Right hindlimb (tissue), 1 donor: ENCODE results near the gene ZSCAN21.

ENCODE experiments used
- DNase-seq: peaks from one replicate; pipeline ENCODE4 v3.0.0-alpha.2; 2018

The ZSCAN21 gene

GRCh38 chr7:100079024-100079560, 29.5 kb downstream of the ZSCAN21 start:
- DNase-seq = no peak

- DNase-seq = no peak
These were observed 31.4 kb downstream of the ZSCAN21 start for GRCh38 chr7:100080907-100081534.

GRCh38 chr7:100081535-100082102, 32.0 kb downstream of the ZSCAN21 start, which contains the start of gene ZNF3:
Gene ZNF3, minus strand, starts transcription at chr7:100081723. Its CDS starts 4,366 bp downstream, at chr7:100077357.
- peak; percentile 99 for DNase-seq

DNA sequence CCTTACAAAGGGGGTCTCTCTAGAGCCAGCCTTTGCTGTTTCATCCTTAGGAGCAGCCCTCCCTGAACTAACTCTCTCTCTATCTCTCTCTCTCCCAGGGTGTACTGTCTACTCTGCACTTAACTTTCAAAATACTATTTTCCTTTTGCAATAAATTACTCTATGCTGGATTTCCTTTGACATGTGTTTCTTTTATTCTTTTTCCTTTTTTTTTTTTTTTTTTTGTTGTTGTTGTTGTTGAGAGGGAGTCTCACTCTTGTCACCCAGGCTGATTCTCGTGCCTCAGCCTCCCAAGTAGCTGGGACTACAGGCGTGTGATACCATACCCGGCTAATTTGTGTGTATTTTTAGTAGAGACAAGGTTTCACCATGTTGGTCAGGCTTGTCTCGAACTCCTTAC, 33.4 kb downstream of the ZSCAN21 start:
- no peak for DNase-seq

DNA sequence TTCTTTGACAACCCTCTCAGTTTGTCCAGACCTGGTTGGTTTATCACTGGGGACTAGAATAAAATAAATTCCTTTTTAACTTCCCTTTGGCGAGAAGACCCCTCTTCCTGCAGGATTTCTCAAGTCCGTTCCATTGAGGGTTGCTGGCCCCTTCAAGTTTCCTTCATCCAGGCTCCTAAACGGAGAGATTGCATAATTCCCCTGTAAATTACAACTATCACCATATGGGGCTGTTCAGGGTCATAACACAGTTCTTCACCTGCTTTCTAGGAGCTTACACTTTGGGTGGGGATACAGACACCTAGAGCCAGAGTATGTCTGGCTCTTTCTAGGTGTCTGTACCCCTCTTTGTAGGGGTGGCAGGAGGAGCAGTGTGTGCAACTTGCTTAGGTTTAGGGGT, 35.9 kb downstream of the ZSCAN21 start:
- no peak for DNase-seq

- no peak for DNase-seq
These were observed 37.6 kb downstream of the ZSCAN21 start for GRCh38 chr7:100087055-100087750.

DNA sequence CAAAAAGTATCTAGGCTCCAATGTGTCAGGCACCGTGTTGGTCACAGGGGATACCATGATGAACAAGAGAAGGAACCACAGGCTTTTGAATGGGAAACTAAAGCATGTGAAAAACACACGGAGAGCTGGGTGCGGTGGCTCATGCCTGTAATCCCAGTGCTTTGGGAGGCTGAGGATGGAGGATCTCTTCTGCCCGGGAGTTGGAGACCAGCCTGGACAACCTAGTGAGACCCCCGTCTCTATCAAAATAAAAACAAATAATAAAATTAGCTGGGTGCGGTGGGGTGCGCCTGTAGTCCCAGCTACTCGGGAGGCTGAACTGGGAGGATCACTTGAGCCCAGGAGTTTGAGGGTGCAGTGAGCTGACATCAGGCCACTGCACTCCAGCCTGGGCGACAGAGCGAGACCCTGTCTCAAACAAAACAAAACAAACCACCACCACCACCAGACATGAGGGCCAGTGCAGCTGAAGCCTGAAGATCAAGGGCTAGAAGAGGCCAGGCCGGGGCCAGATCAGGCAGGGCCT, 38.6 kb downstream of the ZSCAN21 start:
- no peak for DNase-seq

DNA sequence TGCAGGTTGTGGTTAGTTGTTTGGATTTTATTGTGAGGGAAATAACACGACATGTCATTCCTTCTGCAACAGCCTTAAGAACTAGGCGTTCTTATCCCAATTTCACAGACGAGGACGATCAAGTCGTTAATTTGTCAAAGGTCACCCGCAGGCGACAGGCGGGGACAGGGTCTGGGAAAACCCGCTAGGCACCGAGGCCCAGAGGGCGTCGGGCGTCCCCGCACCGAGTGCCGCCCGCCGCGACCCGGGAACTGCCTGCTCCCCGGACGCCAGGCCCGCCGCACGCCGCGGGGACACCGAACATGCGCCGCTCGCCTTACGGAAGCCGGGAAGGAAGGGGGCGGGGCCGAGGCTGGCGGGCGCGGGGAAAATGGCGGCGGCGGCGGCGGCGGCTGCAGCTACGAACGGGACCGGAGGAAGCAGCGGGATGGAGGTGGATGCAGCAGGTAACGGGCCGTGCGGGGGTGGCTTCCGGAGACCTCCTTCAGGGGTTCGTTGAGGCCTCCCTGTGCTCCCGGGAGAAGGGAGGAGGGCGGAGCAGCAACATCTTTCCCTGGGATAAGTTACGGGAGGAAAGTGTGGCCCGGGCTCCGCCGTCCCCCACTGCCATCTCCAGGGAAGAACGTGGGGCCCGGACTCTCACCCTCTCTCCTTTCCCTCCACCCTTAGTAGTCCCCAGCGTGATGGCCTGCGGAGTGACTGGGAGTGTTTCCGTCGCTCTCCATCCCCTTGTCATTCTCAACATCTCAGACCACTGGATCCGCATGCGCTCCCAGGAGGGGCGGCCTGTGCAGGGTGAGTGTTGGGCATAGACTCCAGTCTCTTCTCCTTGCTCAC, 39.3 kb downstream of the ZSCAN21 start, which contains the start of gene COPS6:
Gene COPS6, plus strand, starts transcription at position 349 of the 837 bp plus-strand sequence. Its CDS starts 22 bp downstream, at position 371.
- peak; percentile 86 for DNase-seq

GRCh38 chr7:100089458-100090196, 40.1 kb downstream of the ZSCAN21 start:
- DNase-seq = no peak

DNA sequence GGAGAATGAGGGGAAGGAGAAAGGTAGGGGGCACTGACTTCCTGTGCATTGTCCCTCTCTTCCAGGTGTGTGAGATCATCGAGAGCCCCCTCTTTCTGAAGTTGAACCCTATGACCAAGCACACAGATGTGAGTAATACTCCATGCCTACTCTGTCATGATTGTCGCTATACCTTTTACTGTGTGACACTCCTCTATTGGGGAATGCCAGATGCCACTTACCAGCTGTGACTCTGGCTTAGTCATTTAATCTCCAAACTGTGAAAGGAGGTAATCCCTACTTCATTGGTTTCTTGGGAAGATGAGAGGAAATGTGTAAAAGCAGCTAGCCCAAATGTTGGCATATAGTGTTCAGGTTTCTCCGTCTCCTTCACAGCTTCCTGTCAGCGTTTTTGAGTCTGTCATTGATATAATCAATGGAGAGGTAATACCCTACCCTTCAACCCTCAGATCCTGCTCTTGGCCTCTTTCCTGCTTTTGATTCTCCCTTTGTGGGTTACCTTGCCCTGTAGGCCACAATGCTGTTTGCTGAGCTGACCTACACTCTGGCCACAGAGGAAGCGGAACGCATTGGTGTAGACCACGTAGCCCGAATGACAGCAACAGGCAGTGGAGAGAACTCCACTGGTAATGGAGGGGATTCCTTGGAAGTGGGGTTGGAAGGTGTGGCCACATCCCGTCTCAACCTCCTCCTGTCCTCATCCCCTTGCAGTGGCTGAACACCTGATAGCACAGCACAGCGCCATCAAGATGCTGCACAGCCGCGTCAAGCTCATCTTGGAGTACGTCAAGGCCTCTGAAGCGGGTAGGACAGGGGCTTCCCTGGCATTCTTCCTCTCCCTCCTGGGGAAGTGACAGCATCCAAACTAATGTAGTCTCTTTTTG, 41.2 kb downstream of the ZSCAN21 start:
- DNase-seq = no peak

DNA sequence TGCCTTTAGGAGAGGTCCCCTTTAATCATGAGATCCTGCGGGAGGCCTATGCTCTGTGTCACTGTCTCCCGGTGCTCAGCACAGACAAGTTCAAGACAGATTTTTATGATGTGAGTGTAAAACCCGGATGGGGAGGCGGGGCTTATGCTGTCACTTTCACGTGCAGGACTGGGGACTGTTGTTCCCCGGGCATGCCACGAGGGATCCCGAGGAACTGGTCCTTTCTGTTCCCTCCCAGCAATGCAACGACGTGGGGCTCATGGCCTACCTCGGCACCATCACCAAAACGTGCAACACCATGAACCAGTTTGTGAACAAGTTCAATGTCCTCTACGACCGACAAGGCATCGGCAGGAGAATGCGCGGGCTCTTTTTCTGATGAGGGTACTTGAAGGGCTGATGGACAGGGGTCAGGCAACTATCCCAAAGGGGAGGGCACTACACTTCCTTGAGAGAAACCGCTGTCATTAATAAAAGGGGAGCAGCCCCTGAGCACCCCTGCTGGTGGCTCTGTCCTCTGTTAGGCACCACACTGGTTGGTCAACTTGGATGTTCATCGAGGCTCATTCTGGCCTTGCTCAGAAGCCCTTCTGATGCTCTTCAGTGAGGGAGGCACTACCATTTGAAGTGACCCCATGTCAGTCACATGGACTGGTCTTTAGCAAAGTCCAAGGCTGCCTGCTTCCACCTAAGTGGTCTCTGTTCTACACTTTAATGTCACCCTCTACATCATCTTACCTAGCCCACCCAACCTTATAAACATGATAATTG, 42.0 kb downstream of the ZSCAN21 start:
- no peak for DNase-seq

DNA sequence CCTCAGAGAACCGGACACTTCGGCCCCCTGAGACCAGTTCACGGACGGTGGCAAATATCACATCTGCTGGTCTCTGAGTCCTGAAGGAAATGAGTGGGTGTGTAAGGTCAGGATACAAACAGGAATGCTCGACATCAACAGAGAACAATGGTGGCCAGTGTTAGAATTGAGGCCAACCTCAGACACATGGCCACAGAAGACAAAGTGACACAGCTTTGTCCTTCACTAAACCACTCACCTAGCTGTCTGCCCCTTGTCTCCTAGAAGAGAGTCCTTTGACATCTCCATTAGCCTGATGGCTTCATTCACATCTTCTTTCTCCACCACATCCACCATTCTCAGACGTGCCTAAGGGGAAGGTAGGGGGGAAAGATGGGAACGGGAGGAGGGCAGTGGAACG, 43.5 kb downstream of the ZSCAN21 start:
- DNase-seq = no peak

DNA sequence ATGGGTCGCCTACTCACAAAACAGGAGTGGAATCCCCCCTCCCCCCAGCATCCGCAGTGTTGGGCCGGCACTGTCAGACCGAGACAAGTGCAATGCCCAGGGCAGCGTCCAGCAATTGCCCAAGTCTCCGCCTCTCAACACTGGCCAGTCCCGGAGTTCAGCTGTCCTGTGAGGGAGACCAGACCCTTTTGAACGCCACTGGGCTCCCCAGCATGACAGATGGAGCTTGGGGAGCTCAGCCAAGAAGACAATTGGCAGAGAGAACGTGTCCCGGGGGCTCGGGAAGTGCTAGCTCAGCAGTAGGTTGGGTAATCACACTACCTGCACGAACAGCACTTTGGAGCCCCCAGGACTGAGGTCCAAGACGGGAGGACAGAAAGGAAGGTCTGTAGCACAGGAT, 43.9 kb downstream of the ZSCAN21 start:
- no peak for DNase-seq

DNA sequence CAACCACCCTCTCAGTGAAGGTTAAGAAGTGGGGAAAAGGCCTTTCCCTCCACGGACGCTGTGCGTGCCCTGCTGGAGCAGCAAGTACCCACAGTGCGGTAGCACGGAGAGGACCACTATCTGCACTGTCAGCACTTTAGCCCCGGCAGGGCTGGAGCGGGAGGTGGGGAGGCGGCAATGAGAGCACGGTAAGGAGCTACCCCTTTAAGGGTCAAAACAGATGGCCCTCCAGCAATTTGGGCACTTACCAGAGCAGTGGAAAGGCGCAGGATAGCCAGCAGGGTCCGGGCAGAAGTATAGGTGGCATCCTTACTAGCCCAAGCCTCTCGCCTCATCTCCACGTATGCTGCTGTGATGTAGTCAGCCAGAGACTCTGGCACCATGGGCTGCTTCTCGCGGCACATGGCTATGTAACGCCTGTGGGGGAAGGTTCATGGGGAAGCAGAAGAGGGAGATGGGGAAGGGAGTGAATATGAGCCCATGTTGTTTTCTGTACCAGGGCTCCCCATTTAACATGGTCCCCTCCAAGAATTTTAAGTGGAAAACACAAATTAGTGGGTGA, 44.4 kb downstream of the ZSCAN21 start:
- DNase-seq = no peak

DNA sequence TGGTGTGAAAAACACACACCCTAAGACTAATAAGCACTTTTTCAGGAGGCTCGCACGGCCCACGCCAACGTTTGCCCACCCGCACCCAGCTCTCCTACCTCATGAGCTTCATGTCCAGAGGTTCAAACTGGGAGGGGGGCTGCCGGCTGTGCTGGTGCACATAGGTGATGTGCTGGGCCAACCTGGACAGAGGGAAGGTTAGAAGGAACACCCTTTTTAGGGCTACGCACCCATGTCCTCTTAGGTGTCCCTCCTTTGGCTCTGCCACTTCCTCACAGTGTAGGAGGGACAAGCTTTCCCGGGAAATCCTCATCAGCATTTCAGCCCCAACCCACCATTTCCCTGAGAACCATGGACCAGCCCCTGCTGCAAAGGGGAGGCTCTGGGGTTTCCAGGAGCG, 45.7 kb downstream of the ZSCAN21 start:
- no peak for DNase-seq

GRCh38 chr7:100095704-100096103, 46.1 kb downstream of the ZSCAN21 start:
- DNase-seq = no peak

GRCh38 chr7:100098913-100099312, 49.3 kb downstream of the ZSCAN21 start:
- DNase-seq = no peak

DNA sequence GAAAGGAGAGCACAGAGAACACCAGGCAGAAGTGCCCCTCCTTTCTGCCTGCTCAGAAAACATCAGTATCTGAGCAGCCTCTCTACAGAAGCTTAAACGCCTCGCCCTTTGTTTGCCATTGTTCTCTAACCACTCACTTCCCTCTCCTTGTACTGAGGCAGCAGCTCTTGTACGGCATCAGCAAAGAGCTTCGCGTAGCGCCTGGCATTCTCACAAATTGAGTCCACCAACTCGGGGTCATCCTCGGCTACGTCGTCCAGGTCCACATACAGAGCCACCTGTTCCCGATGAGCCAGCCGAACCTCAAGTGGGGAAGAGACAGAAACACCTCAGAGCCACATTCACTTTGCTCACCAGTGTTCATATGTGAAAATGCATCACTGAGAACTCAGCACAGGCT, 49.9 kb downstream of the ZSCAN21 start:
- DNase-seq = no peak

- DNase-seq = peak; percentile 96
These were observed 50.9 kb downstream of the ZSCAN21 start for GRCh38 chr7:100100420-100101015.
